IgD-negative memory B cell (primary cell): ENCODE measurements around the gene POM121. TPM values are rescaled to one million over a fixed set of nuclear protein-coding genes. Genes with fewer than 3 reads are reported as not detected.
"Not testable (repeated sequence)": the region's sequence is repeated elsewhere in the genome, so short reads cannot be mapped to it uniquely, and the experiment has no call there.

ENCODE experiments used
- H3K27ac Mint-ChIP-seq, 3 donors: one replicate each; pipeline ENCODE4 v1.8.0; 2020 to 2022; ENCODE audit warnings: mild to moderate bottlenecking in 3 of 3, mixed read lengths in 3 of 3, moderate library complexity in 1 of 3
- H3K27me3 Mint-ChIP-seq: one replicate; pipeline ENCODE4 v1.8.0; 2021; ENCODE audit warnings: mixed read lengths
- H3K36me3 Mint-ChIP-seq: one replicate; pipeline ENCODE4 v1.8.0; 2020; ENCODE audit warnings: mild to moderate bottlenecking, mixed read lengths
- H3K4me1 Mint-ChIP-seq, 3 donors: one replicate each; pipeline ENCODE4 v1.8.0; 2020 to 2022; ENCODE audit warnings: mixed read lengths in 3 of 3, mild to moderate bottlenecking in 1 of 3
- H3K4me3 Mint-ChIP-seq, 4 donors: one replicate each; pipeline ENCODE4 v1.8.0; 2020 to 2022; ENCODE audit warnings: mild to moderate bottlenecking in 4 of 4, mixed read lengths in 4 of 4, moderate library complexity in 3 of 4
- H3K9me3 Mint-ChIP-seq, 3 donors: one replicate each; pipeline ENCODE4 v1.8.0; 2020 to 2021; ENCODE audit warnings: mixed read lengths in 3 of 3, mild to moderate bottlenecking in 1 of 3
- polyA plus RNA-seq: library from polyadenylated mRNA; unstranded; fragments of 300-500 nt; fragmentation: Illumina TruSeq; gene quantifications from one replicate; pipeline ENCODE4 v1.2.3, GENCODE V29; 2021

POM121 gene
- polyA plus RNA-seq, 1 donor from 2014 or later: 16.0 TPM

GRCh38 chr7:72942022-72942705 is 17.3 kb downstream of the POM121 start:
- not testable (repeated sequence) for H3K4me1 Mint-ChIP-seq, H3K9me3 Mint-ChIP-seq, H3K4me3 Mint-ChIP-seq, H3K36me3 Mint-ChIP-seq, H3K27ac Mint-ChIP-seq, H3K27me3 Mint-ChIP-seq

DNA sequence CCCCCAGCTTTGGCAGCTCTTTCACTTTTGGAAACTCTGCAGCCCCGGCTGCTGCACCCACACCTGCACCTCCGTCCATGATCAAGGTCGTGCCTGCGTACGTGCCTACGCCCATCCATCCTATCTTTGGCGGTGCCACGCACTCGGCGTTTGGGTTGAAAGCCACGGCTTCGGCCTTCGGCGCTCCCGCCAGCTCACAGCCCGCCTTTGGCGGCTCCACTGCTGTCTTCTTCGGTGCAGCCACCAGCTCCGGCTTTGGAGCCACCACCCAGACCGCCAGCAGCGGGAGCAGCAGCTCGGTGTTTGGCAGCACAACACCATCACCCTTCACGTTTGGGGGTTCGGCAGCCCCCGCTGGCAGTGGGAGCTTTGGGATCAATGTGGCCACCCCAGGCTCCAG is 18.1 kb downstream of the POM121 start:
- H3K4me1 Mint-ChIP-seq, H3K36me3 Mint-ChIP-seq, H3K27ac Mint-ChIP-seq, H3K27me3 Mint-ChIP-seq, H3K4me3 Mint-ChIP-seq, H3K9me3 Mint-ChIP-seq: not testable (repeated sequence)

DNA sequence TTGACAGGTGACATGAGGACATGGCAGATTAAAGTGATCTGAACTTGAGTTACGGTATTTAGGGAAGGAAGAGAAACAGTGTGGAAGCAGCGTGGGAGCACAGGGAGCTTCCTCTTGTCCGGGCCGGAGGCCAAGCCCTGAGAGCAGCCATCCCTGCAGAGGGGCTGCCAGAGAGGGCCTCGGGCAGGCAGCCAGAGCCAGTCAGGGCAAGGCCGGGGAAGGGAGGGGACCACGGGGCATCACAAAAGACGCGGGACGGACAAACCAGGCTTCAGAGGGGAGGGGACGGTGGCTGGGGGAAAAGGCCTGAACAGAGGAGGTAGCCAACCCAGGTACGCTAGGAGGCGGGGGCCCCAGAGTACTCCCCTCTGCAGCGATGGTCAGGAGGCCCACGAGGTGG is 20.0 kb downstream of the POM121 start:
- H3K36me3 Mint-ChIP-seq, H3K9me3 Mint-ChIP-seq, H3K27me3 Mint-ChIP-seq, H3K4me3 Mint-ChIP-seq, H3K4me1 Mint-ChIP-seq, H3K27ac Mint-ChIP-seq: not testable (repeated sequence)

DNA sequence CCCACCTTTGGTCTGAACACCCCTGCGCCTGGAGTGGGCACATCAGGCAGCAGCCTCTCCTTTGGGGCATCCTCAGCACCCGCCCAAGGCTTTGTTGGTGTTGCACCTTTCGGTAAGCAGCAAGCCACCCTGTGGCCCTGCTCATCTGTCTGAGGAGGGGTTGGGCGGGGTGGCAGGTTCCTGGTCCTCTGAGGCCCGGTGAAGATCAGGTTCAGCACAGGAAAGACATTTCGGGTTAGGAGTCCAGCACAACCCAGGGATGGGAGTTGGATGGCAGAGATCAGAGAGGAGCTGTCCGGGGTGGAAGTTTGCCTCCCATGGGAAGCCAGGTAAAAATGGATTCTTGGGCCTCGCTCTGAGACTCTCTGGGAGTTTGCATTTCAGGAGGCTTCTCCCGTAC is 20.7 kb downstream of the POM121 start:
- H3K27ac Mint-ChIP-seq, H3K27me3 Mint-ChIP-seq, H3K4me1 Mint-ChIP-seq, H3K9me3 Mint-ChIP-seq, H3K36me3 Mint-ChIP-seq, H3K4me3 Mint-ChIP-seq: not testable (repeated sequence)

GRCh38 chr7:72946130-72946745 is 21.3 kb downstream of the POM121 start:
- not testable (repeated sequence) for H3K4me1 Mint-ChIP-seq, H3K27me3 Mint-ChIP-seq, H3K36me3 Mint-ChIP-seq, H3K27ac Mint-ChIP-seq, H3K9me3 Mint-ChIP-seq, H3K4me3 Mint-ChIP-seq

GRCh38 chr7:72948714-72949113 is 23.8 kb downstream of the POM121 start:
- not testable (repeated sequence) for H3K4me1 Mint-ChIP-seq, H3K4me3 Mint-ChIP-seq, H3K27me3 Mint-ChIP-seq, H3K9me3 Mint-ChIP-seq, H3K27ac Mint-ChIP-seq, H3K36me3 Mint-ChIP-seq

- H3K36me3 Mint-ChIP-seq, H3K27ac Mint-ChIP-seq, H3K27me3 Mint-ChIP-seq, H3K9me3 Mint-ChIP-seq, H3K4me3 Mint-ChIP-seq, H3K4me1 Mint-ChIP-seq: not testable (repeated sequence)
These were observed 24.4 kb downstream of the POM121 start for GRCh38 chr7:72949276-72949675.

DNA sequence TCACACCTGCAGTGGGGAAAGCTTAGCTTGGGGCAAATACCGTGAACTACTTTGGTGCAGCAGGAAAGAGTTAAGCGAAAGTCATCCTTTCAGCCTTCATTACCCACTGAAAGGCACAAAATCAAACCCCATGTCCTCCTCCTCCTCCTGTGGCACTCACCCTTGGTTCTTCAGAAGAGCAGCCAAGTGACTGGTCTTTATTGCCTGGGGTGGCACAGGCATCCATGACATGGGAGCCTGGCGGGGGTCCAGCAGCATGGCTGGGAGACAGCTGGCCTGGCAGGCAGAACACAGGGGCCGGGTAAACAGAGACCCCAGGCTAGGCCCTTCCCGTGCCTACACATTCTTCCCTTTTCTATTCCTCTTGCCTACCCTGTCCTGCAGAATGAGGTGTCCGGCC is 24.8 kb downstream of the POM121 start:
- H3K27me3 Mint-ChIP-seq, H3K4me3 Mint-ChIP-seq, H3K9me3 Mint-ChIP-seq, H3K27ac Mint-ChIP-seq, H3K36me3 Mint-ChIP-seq, H3K4me1 Mint-ChIP-seq: not testable (repeated sequence)

- H3K27ac Mint-ChIP-seq, H3K9me3 Mint-ChIP-seq, H3K4me1 Mint-ChIP-seq, H3K27me3 Mint-ChIP-seq, H3K4me3 Mint-ChIP-seq, H3K36me3 Mint-ChIP-seq: not testable (repeated sequence)
These were observed 25.5 kb downstream of the POM121 start for GRCh38 chr7:72950432-72950831.

GRCh38 chr7:72953901-72954562 is 29.1 kb downstream of the POM121 start:
- not testable (repeated sequence) for H3K4me1 Mint-ChIP-seq, H3K4me3 Mint-ChIP-seq, H3K27ac Mint-ChIP-seq, H3K27me3 Mint-ChIP-seq, H3K36me3 Mint-ChIP-seq, H3K9me3 Mint-ChIP-seq

- H3K36me3 Mint-ChIP-seq, H3K27me3 Mint-ChIP-seq, H3K9me3 Mint-ChIP-seq, H3K4me1 Mint-ChIP-seq: not testable (repeated sequence)
- peak overlapping the region; percentile 55 to 92 (median 88) for H3K4me3 Mint-ChIP-seq
- H3K27ac Mint-ChIP-seq: peak overlapping the region in 1 of 3 donors; percentile 59
These were observed 29.8 kb downstream of the POM121 start for GRCh38 chr7:72954563-72955198.

GRCh38 chr7:72960029-72960428 is 35.1 kb downstream of the POM121 start:
- H3K36me3 Mint-ChIP-seq, H3K4me1 Mint-ChIP-seq, H3K27me3 Mint-ChIP-seq, H3K4me3 Mint-ChIP-seq, H3K27ac Mint-ChIP-seq, H3K9me3 Mint-ChIP-seq: not testable (repeated sequence)

DNA sequence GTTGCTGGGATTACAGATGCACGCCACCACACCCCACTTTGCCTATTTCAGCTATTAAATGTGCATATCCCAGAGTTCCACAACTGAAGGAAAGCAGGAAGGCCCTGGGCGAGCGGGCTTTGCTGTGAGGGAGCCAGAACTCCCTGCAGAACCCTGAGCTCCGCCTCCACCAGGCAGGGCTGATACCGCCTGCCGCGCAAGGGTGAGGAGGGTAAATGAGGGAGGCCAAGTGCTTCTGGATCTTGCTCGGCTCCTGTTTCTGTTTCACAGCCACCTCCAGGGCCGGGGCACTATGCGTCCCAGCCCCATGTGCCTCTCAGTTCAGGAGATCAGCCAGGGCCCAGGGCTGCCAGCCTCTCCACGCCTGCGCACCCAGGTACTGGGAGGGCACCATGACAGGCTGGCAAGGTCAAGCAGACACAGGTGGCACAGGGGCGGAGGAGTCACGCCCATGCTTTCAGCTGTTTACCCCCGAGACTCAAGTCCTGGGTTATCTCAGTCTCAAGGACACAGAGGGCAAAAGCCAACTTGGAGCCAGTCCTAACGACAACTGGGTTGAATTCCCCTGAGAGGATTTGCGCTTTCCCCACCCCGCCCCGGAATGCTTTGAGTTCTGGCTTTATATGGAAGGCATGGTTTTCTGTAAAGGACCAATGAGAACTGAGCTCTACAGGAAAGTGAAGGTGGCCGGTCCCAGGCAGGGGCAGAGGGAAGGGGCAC is 35.9 kb downstream of the POM121 start:
- H3K27me3 Mint-ChIP-seq, H3K27ac Mint-ChIP-seq: not testable (repeated sequence)

DNA sequence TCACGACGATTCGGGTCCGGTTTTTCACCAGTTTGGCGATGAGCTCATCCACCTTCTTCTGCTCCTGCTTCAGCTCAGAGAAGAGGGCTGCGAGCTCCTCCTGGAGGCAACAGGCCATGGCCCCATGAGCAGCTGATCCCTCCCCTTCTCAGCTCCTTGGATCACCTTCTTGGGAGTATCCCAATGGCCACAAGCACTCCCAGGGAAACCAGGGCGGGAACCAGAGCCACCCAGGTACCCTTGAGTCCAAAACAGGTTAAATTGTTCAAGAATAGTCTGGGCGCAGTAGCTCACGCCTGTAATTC is 36.4 kb downstream of the POM121 start:
- H3K27ac Mint-ChIP-seq, H3K27me3 Mint-ChIP-seq, H3K4me3 Mint-ChIP-seq, H3K4me1 Mint-ChIP-seq, H3K9me3 Mint-ChIP-seq, H3K36me3 Mint-ChIP-seq: not testable (repeated sequence)

More for the DNA sequence above, 35.9 kb downstream of the POM121 start:
- H3K4me3 Mint-ChIP-seq, H3K36me3 Mint-ChIP-seq, H3K4me1 Mint-ChIP-seq, H3K9me3 Mint-ChIP-seq: not testable (repeated sequence)

- H3K4me1 Mint-ChIP-seq, H3K9me3 Mint-ChIP-seq, H3K27me3 Mint-ChIP-seq, H3K27ac Mint-ChIP-seq, H3K36me3 Mint-ChIP-seq, H3K4me3 Mint-ChIP-seq: not testable (repeated sequence)
These were observed 38.2 kb downstream of the POM121 start for GRCh38 chr7:72963056-72963455.
